ENCODE results near the gene PRKAG2.

The PRKAG2 gene

GRCh38 chr7:151866761-151867655 lies 9.9 kb downstream of the PRKAG2 start:
- in situ Hi-C loops (cut with MboI; ENCODE audit: low sequenced_read_pairs): no loop called here

- in situ Hi-C loops (cut with MboI; ENCODE audit: low sequenced_read_pairs): no loop called here
These were observed 10.9 kb downstream of the PRKAG2 start for GRCh38 chr7:151866028-151866427.

- in situ Hi-C loops (cut with MboI; ENCODE audit: low sequenced_read_pairs): no loop called here
These were observed 11.7 kb downstream of the PRKAG2 start for GRCh38 chr7:151865070-151865670.

GRCh38 chr7:151864561-151864960 lies 12.4 kb downstream of the PRKAG2 start:
- in situ Hi-C loops (cut with MboI; ENCODE audit: low sequenced_read_pairs): no loop called here

- in situ Hi-C loops (cut with MboI; ENCODE audit: low sequenced_read_pairs): no loop called here
These were observed 12.8 kb downstream of the PRKAG2 start for GRCh38 chr7:151864081-151864480.

- in situ Hi-C loops (cut with MboI; ENCODE audit: low sequenced_read_pairs): no loop called here
These were observed 13.4 kb downstream of the PRKAG2 start for GRCh38 chr7:151863386-151864079.

- in situ Hi-C loops (cut with MboI; ENCODE audit: low sequenced_read_pairs): no loop called here
These were observed 14.1 kb downstream of the PRKAG2 start for GRCh38 chr7:151862606-151863381.

GRCh38 chr7:151861881-151862280 lies 15.0 kb downstream of the PRKAG2 start:
- in situ Hi-C loops (cut with MboI; ENCODE audit: low sequenced_read_pairs): no loop called here

- in situ Hi-C loops (cut with MboI; ENCODE audit: low sequenced_read_pairs): no loop called here
These were observed 16.1 kb downstream of the PRKAG2 start for GRCh38 chr7:151860771-151861170.

GRCh38 chr7:151859948-151860685 lies 16.8 kb downstream of the PRKAG2 start:
- in situ Hi-C loops (cut with MboI; ENCODE audit: low sequenced_read_pairs): no loop called here

- in situ Hi-C loops (cut with MboI; ENCODE audit: low sequenced_read_pairs): no loop called here
These were observed 17.6 kb downstream of the PRKAG2 start for GRCh38 chr7:151859111-151859947.

- in situ Hi-C loops (cut with MboI; ENCODE audit: low sequenced_read_pairs): no loop called here
These were observed 18.5 kb downstream of the PRKAG2 start for GRCh38 chr7:151858456-151858855.

- in situ Hi-C loops (cut with MboI; ENCODE audit: low sequenced_read_pairs): no loop called here
These were observed 19.0 kb downstream of the PRKAG2 start for GRCh38 chr7:151857866-151858450.

GRCh38 chr7:151857412-151857811 lies 19.5 kb downstream of the PRKAG2 start:
- in situ Hi-C loops (cut with MboI; ENCODE audit: low sequenced_read_pairs): no loop called here

- in situ Hi-C loops (cut with MboI; ENCODE audit: low sequenced_read_pairs): no loop called here
These were observed 20.4 kb downstream of the PRKAG2 start for GRCh38 chr7:151856516-151856915.

GRCh38 chr7:151856098-151856497 lies 20.8 kb downstream of the PRKAG2 start:
- in situ Hi-C loops (cut with MboI; ENCODE audit: low sequenced_read_pairs): no loop called here

GRCh38 chr7:151854720-151855071 lies 22.2 kb downstream of the PRKAG2 start:
- in situ Hi-C loops (cut with MboI; ENCODE audit: low sequenced_read_pairs): no loop called here

GRCh38 chr7:151853896-151854719 lies 22.8 kb downstream of the PRKAG2 start:
- in situ Hi-C loops (cut with MboI; ENCODE audit: low sequenced_read_pairs): no loop called here
